ENCODE data around the gene RTKN.
"Not testable (repeated sequence)": the region's sequence is repeated elsewhere in the genome, so short reads cannot be mapped to it uniquely, and the experiment has no call there.

Gene RTKN

GRCh38 chr2:74441690-74442482 lies at the start of gene RTKN:
TSS of gene RTKN (minus strand) at chr2:74441937. CDS start at chr2:74441816, 121 bp downstream.
- peak; percentile 66 for DNase-seq (ENCODE audit: low spot score)

GRCh38 chr2:74489906-74490305 lies 48.2 kb upstream of the RTKN start:
- DNase-seq (ENCODE audit: low spot score), result no peak

- no peak for DNase-seq (ENCODE audit: low spot score)
Measured at GRCh38 chr2:74488643-74489481, 47.1 kb upstream of the RTKN start.

- DNase-seq (ENCODE audit: low spot score), result no peak
Measured at GRCh38 chr2:74486141-74486540, 44.4 kb upstream of the RTKN start.

GRCh38 chr2:74483675-74484164 lies 42.0 kb upstream of the RTKN start:
- not testable (repeated sequence) for DNase-seq (ENCODE audit: low spot score)

GRCh38 chr2:74482801-74483674 lies 41.3 kb upstream of the RTKN start, which contains the start of the genes CCDC142 and TTC31:
TSS of gene CCDC142 (minus strand) at chr2:74482998. CDS start at chr2:74482837, 161 bp downstream.
TSS of gene TTC31 (plus strand) at chr2:74483081. CDS start at chr2:74483096, 15 bp downstream.
- peak; percentile 95 for DNase-seq (ENCODE audit: low spot score)

GRCh38 chr2:74481961-74482800 lies 40.4 kb upstream of the RTKN start:
- DNase-seq (ENCODE audit: low spot score), result peak; percentile 59

- no peak for DNase-seq (ENCODE audit: low spot score)
Measured at GRCh38 chr2:74481431-74481830, 39.7 kb upstream of the RTKN start.

GRCh38 chr2:74474899-74475298 lies 33.2 kb upstream of the RTKN start:
- DNase-seq (ENCODE audit: low spot score), result no peak

GRCh38 chr2:74474481-74474880 lies 32.7 kb upstream of the RTKN start:
- DNase-seq (ENCODE audit: low spot score), result no peak

- DNase-seq (ENCODE audit: low spot score), result no peak
Measured at GRCh38 chr2:74472945-74473258, 31.2 kb upstream of the RTKN start.

GRCh38 chr2:74472086-74472944 lies 30.6 kb upstream of the RTKN start, which contains the start of gene MRPL53:
TSS of gene MRPL53 (minus strand) at chr2:74472680. CDS start at chr2:74472660, 20 bp downstream.
- DNase-seq (ENCODE audit: low spot score), result peak; percentile 93

- DNase-seq (ENCODE audit: low spot score), result no peak
Measured at GRCh38 chr2:74471332-74472065, 29.8 kb upstream of the RTKN start.

GRCh38 chr2:74470742-74471141 lies 29.0 kb upstream of the RTKN start:
- not testable (repeated sequence) for DNase-seq (ENCODE audit: low spot score)

- peak; percentile 40 for DNase-seq (ENCODE audit: low spot score)
Measured at GRCh38 chr2:74464406-74464805, 22.7 kb upstream of the RTKN start.

- no peak for DNase-seq (ENCODE audit: low spot score)
Measured at GRCh38 chr2:74462786-74463105, 21.0 kb upstream of the RTKN start.

GRCh38 chr2:74462054-74462785 lies 20.5 kb upstream of the RTKN start:
- no peak for DNase-seq (ENCODE audit: low spot score)

- DNase-seq (ENCODE audit: low spot score), result no peak
Measured at GRCh38 chr2:74461187-74462053, 19.7 kb upstream of the RTKN start.

All from RKO (cell line).